ENCODE measurements around the gene EPB41. TPM values are rescaled to one million over a fixed set of nuclear protein-coding genes. Genes with fewer than 3 reads are reported as not detected.
"Not testable (repeated sequence)": the region's sequence is repeated elsewhere in the genome, so short reads cannot be mapped to it uniquely, and the experiment has no call there.

The EPB41 gene
- total RNA-seq, 2 donors from 2014 or later: 65.4 to 74.0 TPM

DNA sequence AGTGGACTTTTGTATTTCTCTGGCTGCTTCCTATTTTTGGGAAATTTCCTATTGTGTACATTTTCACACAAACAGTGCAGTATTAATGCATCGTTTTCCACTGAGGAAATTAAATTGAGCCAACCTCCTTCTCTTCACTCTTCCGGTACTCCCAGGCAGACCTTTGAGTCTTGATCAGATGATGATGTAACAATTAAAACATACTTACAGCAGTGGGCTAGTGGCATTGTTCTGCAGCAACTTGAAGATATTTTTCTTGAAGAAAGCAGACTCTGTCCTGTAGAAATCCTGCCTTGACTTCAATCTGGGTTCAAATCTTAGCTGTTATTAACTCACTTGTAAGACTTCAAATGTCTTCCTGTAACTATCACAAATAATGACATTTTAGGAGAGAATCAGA lies 228.3 kb downstream of the EPB41 start:
- DNase-seq: no peak
- Histone ChIP-seq H3K36me3 (no peaks in the 10 kb centered on the region), H3K27ac (no peak overlapping the region), H3K9ac (ENCODE audit: low read depth in 2 of 2, low read length in 2 of 2) (no peak overlapping the region), H3K4me3 (no peak overlapping the region), H3K27me3 (no peaks in the 10 kb centered on the region), H3K4me1 (peaks cover 6% of the 10 kb centered on the region), H3K9me3 (no peaks in the 10 kb centered on the region)
- intact Hi-C loops (cut with DNase I): no loop called here
- TF ChIP-seq, protein P1, sequence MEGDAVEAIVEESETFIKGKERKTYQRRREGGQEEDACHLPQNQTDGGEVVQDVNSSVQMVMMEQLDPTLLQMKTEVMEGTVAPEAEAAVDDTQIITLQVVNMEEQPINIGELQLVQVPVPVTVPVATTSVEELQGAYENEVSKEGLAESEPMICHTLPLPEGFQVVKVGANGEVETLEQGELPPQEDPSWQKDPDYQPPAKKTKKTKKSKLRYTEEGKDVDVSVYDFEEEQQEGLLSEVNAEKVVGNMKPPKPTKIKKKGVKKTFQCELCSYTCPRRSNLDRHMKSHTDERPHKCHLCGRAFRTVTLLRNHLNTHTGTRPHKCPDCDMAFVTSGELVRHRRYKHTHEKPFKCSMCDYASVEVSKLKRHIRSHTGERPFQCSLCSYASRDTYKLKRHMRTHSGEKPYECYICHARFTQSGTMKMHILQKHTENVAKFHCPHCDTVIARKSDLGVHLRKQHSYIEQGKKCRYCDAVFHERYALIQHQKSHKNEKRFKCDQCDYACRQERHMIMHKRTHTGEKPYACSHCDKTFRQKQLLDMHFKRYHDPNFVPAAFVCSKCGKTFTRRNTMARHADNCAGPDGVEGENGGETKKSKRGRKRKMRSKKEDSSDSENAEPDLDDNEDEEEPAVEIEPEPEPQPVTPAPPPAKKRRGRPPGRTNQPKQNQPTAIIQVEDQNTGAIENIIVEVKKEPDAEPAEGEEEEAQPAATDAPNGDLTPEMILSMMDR (IDR thresholded peaks at IDR 0.05): no peak

DNA sequence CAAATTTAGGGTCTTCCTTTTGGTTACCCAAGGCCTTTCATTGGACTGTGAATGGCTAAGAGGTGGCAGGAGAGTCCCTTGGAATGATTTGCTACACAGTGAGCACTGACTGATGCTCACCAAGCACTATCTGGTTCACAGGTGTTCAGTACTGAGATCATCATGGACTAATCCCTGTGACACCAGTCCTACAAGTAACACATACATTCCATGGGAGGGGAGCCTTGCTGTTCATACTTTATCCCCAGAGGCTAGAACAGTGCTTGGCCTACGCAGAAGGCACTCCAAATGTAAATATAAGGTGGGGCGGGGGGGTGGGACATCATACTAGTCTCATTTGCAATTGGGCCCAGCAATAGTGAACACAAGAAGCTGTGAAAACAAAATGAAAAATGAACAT lies 229.8 kb downstream of the EPB41 start:
- H3K4me3 ChIP-seq: no peak overlapping the region
- peaks cover 9% of the 10 kb centered on the region for H3K36me3 ChIP-seq
- TF ChIP-seq, protein P1 (IDR thresholded peaks at IDR 0.05): no peak
- H3K27ac ChIP-seq: no peak overlapping the region
- no peak overlapping the region for H3K9ac ChIP-seq (ENCODE audit: low read depth in 2 of 2, low read length in 2 of 2)
- H3K4me1 ChIP-seq: peaks cover 6% of the 10 kb centered on the region
- intact Hi-C loops (cut with DNase I): no loop called here
- H3K27me3 ChIP-seq: no peaks in the 10 kb centered on the region
- H3K9me3 ChIP-seq: no peaks in the 10 kb centered on the region
- no peak for DNase-seq

DNA sequence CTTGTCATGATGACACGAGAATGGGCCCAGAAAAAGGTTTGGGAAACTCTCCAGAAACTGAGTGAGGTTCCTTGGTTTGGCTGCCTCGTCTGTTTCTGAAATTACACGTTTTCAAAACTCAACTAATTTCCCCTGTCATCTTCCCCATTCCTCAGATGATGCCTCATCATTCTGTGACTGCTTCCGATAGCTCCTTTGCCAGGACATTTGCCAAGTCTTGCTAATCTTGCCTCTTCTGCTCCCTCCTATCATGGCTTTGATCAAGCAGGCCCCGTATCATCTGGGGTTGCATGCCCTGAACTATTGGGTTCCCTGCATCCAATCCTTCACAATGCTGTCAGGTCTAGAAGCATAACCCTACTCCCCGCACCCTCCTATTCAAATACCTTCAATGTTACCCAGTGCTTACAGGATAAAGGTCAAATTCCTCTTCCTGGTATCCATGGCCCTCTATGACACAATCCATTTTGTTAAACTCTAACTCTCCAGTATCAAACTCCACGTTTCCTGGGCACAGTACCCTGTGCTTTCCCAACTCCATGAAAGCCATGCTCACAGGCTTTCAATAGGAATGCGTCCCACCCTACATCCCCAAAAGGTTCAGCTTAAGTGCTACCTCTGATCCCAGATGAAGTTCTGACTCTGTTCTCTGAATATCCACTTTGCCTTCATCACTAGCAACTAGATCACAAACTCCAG lies 231.5 kb downstream of the EPB41 start:
- no peak overlapping the region for H3K4me3 ChIP-seq
- TF ChIP-seq, protein P1 (IDR thresholded peaks at IDR 0.05): no peak
- DNase-seq: peak; percentile 33
- H3K9me3 ChIP-seq: no peaks in the 10 kb centered on the region
- H3K27me3 ChIP-seq: no peaks in the 10 kb centered on the region
- H3K27ac ChIP-seq: peak overlapping the region; percentile 50
- peaks cover 13% of the 10 kb centered on the region for H3K36me3 ChIP-seq
- no peak overlapping the region for H3K9ac ChIP-seq (ENCODE audit: low read depth in 2 of 2, low read length in 2 of 2)
- H3K4me1 ChIP-seq: peaks cover 6% of the 10 kb centered on the region
- intact Hi-C loops (cut with DNase I): no loop called here

DNA sequence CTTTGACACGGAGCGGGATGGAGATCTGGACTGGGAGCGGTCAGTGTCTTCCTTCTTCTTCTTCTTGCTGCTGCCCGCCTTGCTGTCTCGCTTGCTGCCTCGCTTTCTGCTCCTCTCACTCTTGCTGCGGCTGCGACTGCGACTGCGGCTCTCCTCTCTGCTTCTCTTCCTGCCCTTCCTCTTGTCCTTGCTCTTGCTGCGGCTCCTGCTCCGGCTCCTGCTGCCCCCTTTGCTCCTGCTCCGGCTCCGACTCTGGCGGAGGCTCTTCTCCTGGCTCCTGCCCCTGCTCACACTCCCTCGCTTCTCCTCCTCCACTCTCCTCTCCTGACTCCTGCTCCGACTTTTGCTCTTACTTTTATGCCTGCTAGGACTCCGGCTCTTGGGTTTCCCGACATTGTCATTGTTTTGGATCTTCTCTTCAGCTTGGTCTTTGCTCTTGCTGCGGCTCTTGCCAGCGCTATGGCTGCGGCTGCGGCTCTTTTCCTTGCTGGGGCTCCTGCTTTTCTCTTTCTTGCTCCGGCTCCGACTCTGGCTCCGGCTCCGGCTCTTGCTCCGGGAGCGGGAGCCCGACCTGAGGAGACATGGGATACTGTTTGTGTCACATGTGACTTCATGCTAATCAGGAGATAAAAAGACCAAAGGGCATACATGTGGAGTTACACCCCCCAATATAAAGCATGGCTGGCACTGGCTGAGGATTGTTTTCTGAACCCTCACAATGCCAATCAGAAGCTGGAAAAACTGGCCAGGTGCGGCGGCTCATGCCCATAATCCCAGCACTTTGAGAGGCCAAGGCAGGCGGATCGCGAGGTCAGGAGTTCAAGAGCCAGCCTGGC lies 234.5 kb downstream of the EPB41 start:
- H3K9ac ChIP-seq (ENCODE audit: low read depth in 2 of 2, low read length in 2 of 2): no peak overlapping the region
- no peak overlapping the region for H3K4me3 ChIP-seq
- peaks cover 28% of the 10 kb centered on the region for H3K36me3 ChIP-seq
- TF ChIP-seq, protein P1 (IDR thresholded peaks at IDR 0.05): no peak
- DNase-seq: no peak
- H3K27me3 ChIP-seq: no peaks in the 10 kb centered on the region
- H3K27ac ChIP-seq: no peak overlapping the region
- H3K9me3 ChIP-seq: no peaks in the 10 kb centered on the region
- intact Hi-C loops (cut with DNase I): no loop called here
- peaks cover 6% of the 10 kb centered on the region for H3K4me1 ChIP-seq

DNA sequence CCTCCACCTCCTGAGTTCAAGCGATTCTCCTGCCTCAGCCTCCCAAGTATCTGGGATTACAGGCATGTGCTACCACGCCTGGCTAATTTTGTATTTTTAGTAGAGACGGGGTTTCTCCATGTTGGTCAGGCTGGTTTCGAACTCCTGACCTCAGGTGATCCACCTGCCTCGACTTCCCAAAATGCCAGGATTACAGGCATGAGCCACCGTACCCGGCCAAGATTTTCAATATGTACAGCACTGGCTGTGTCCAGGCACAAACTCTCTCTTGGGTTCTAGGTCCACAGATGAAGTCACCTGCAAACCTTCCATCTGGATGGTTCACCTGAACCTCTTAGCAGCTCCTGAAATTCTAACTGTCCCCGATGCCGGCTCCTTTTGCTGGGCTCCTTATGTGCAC lies 236.0 kb downstream of the EPB41 start:
- intact Hi-C loops (cut with DNase I); H3K27me3 ChIP-seq; H3K27ac ChIP-seq; H3K4me3 ChIP-seq; H3K9me3 ChIP-seq; DNase-seq; H3K9ac ChIP-seq (ENCODE audit: low read depth in 2 of 2, low read length in 2 of 2); H3K4me1 ChIP-seq: not testable (repeated sequence)
- H3K36me3 ChIP-seq: peaks cover 36% of the 10 kb centered on the region

All from colonic mucosa (tissue), 4 donors.